Activated naive CD8-positive, alpha-beta T cell treated with anti-CD3 and anti-CD28 coated beads, Interleukin-2, amount 50 U/mL, for 16 hours (primary cell): ENCODE measurements around the gene MELK.

ENCODE experiments used
- DNase-seq: peaks from one replicate; pipeline ENCODE4 v3.0.0-alpha.2; 2020; ENCODE audit warnings: low read depth, low spot score

MELK gene

GRCh38 chr9:36671561-36671960, 98.9 kb downstream of the MELK start:
- no peak for DNase-seq

GRCh38 chr9:36676091-36676490, 103.4 kb downstream of the MELK start:
- no peak for DNase-seq

- DNase-seq: no peak
Observed at GRCh38 chr9:36676778-36677485, 104.2 kb downstream of the MELK start.

GRCh38 chr9:36677611-36678010, 104.9 kb downstream of the MELK start:
- DNase-seq: no peak

- no peak for DNase-seq
Observed at GRCh38 chr9:36679710-36680109, 107.0 kb downstream of the MELK start.

GRCh38 chr9:36686471-36686870, 113.8 kb downstream of the MELK start:
- DNase-seq: no peak

GRCh38 chr9:36690412-36691168, 117.9 kb downstream of the MELK start:
- no peak for DNase-seq

GRCh38 chr9:36691671-36692070, 119.0 kb downstream of the MELK start:
- DNase-seq: no peak

- no peak for DNase-seq
Observed at GRCh38 chr9:36698984-36699383, 126.3 kb downstream of the MELK start.

- no peak for DNase-seq
Observed at GRCh38 chr9:36704148-36704547, 131.5 kb downstream of the MELK start.

GRCh38 chr9:36713515-36714490, 141.1 kb downstream of the MELK start:
- no peak for DNase-seq

GRCh38 chr9:36716496-36716895, 143.8 kb downstream of the MELK start:
- DNase-seq: no peak

GRCh38 chr9:36717276-36717675, 144.6 kb downstream of the MELK start:
- DNase-seq: no peak

GRCh38 chr9:36718612-36719011, 145.9 kb downstream of the MELK start:
- no peak for DNase-seq

- DNase-seq: no peak
Observed at GRCh38 chr9:36720043-36720442, 147.3 kb downstream of the MELK start.

GRCh38 chr9:36721846-36722588, 149.3 kb downstream of the MELK start:
- DNase-seq: no peak

GRCh38 chr9:36725777-36726356, 153.2 kb downstream of the MELK start:
- DNase-seq: no peak
